NCI-H2029 (cell line): ENCODE data around the gene DLG5.

ENCODE experiments used
- DNase-seq: peaks from one replicate; lab custom pipeline; 2025; lab: John Stamatoyannopoulos, UW

DLG5 gene

GRCh38 chr10:77841711-77842375 lies 84.7 kb downstream of the DLG5 start:
- no peak for DNase-seq

GRCh38 chr10:77840636-77841035 lies 85.9 kb downstream of the DLG5 start:
- no peak for DNase-seq

GRCh38 chr10:77837925-77838595 lies 88.5 kb downstream of the DLG5 start:
- DNase-seq = no peak

GRCh38 chr10:77837248-77837924 lies 89.2 kb downstream of the DLG5 start:
- no peak for DNase-seq

GRCh38 chr10:77836299-77836820 lies 90.2 kb downstream of the DLG5 start:
- DNase-seq = no peak

- DNase-seq = no peak
Observed at GRCh38 chr10:77835669-77836086, 90.9 kb downstream of the DLG5 start.

- DNase-seq = no peak
Observed at GRCh38 chr10:77834943-77835668, 91.4 kb downstream of the DLG5 start.

GRCh38 chr10:77834540-77834939 lies 92.0 kb downstream of the DLG5 start:
- DNase-seq = no peak

GRCh38 chr10:77833792-77834191 lies 92.8 kb downstream of the DLG5 start:
- no peak for DNase-seq

GRCh38 chr10:77833225-77833624 lies 93.3 kb downstream of the DLG5 start:
- no peak for DNase-seq

- no peak for DNase-seq
Observed at GRCh38 chr10:77832238-77832637, 94.3 kb downstream of the DLG5 start.

- DNase-seq = no peak
Observed at GRCh38 chr10:77829356-77829755, 97.2 kb downstream of the DLG5 start.

GRCh38 chr10:77828377-77828776 lies 98.2 kb downstream of the DLG5 start:
- DNase-seq = no peak

- no peak for DNase-seq
Observed at GRCh38 chr10:77827366-77827765, 99.2 kb downstream of the DLG5 start.

GRCh38 chr10:77825965-77826364 lies 100.6 kb downstream of the DLG5 start:
- no peak for DNase-seq

- no peak for DNase-seq
Observed at GRCh38 chr10:77824908-77825307, 101.6 kb downstream of the DLG5 start.

- DNase-seq = no peak
Observed at GRCh38 chr10:77823811-77824542, 102.6 kb downstream of the DLG5 start.

GRCh38 chr10:77821551-77821950 lies 105.0 kb downstream of the DLG5 start:
- no peak for DNase-seq

GRCh38 chr10:77821036-77821435 lies 105.5 kb downstream of the DLG5 start:
- no peak for DNase-seq

GRCh38 chr10:77820349-77820748 lies 106.2 kb downstream of the DLG5 start:
- DNase-seq = no peak

GRCh38 chr10:77819210-77820112 lies 107.1 kb downstream of the DLG5 start:
- DNase-seq = no peak
